H4 (cell line): ENCODE results near the gene DUSP22. TPM values are rescaled to one million over a fixed set of nuclear protein-coding genes. Genes with fewer than 3 reads are reported as not detected.

Source experiments
- DNase-seq: peaks from one replicate; pipeline ENCODE4 v3.0.0-alpha.2; 2015; ENCODE audit warnings: low spot score
- total RNA-seq: library from RNA; depleted of rRNA; stranded (reverse); fragments of >200 nt; shearing (Covaris generic); gene quantifications from 2 replicates; pipeline ENCODE4 v1.2.3, GENCODE V29; 2014

DUSP22 gene
- total RNA-seq, 1 experiment from 2014 or later: 8.9 TPM

DNA sequence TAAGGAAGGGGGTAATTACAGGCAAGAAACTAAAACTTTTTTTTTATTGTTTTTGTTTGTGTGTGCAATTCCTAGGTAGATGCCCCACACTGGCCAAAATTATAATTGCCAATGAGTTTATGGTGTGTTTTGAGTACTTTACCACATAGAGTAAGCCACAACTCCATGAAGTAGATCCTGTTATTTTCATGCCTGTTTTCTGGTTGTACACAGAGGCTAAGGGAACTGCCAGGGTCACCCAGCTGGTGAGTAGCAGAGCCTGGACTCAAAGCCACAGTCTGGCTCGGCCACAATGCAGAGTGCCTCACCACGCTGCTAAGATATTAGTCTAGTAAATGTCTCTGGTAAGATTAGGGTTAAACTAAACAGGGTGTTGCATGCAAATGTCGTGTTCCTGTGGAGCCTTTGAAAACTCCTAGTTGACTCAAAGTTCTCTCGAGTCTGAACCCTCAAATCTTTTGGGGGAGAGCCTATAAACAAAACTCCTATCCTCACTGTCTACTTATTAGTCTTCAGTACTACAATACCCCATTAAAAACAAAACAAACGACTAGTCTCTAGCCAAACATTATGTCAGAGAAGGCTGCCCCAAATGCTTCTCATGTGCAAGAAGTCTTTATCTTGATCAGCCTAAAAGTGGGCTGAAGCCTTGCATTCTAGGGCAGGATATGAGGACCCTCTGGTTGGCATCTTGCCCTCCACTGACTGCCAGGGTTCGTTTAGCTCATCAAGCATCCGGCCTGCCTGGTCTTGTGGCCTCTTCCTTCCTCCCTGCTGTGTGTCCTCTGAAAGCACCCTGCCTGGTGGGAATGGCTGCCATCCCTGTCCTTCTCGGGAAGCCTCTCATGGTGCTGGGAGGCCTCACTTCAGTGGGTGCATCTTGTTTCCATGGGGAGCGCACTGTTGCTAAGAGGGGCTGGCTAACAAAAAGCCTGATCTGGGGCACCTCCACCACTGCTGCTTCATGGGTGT lies 4.2 kb downstream of the DUSP22 start:
- no peak for DNase-seq

DNA sequence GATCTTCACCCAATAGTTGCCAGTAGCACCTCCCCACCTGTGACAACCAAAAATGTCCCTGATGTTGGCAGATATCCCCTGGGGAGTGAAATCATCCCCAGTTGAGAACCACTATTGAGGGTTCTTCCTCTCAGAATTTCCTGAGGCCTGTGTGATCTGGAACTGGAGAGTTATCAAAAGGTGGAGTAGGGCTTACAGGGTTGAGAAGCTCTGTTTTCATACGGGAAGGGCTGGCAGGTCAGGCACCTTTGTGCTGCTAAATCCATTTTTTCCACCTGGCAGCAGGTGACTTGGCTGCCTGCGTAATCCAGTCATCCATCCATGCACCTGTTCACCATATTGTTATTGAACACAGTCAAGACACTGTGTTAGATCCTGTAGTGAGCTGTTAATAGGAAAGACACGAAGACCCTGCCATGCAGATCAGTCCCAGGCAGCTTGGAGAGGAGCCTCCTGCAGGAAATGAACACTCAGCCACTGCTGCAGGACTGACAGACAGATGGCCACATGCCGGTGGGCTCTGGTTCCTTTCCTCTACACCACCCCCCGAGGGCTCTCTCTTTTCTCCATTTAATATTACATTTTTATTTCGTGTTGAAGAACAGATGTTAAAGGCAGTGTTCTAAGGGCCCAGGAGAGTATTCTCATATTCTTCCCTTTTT lies 5.4 kb downstream of the DUSP22 start:
- no peak for DNase-seq

DNA sequence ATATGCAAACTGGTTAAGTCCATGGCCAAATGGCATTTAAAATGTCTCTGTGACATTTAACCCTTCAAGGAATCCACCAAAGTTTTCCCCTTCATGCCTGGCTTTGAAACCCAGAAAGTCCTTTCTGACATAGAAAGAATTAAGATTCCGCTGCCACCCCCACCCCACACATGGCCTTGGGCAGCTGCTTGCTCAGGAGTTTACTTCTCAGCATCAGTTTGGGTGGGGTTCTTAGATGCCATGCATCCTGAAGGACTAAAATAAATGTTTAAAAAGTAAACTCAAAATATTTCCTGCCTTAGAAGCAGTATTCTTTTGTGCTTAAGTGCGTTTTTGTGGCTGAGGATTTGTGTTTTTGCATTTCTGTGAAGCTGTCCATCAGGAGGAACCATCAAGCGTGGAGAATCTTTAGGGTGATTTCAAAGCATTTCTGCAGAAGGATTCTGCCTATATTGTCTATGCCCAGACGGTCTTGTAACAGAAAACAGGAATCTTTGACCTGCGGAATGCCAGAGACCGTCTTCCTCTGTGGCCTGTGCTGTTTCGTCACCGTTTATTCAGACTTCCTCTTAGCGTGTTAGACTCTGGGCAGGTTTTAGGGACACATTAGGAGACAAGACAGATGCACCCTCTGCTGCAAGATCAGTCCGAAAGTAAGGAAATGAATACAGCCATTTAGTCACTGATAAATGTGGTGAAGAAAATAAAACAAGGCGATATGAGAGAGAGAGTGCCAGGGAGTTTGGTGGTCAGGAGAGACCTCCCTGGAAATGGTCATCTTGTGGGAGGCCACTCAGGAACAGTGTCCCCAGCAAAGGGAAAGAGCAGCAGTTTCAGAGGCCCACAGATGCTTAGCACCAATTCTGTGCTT lies 6.2 kb downstream of the DUSP22 start:
- no peak for DNase-seq

DNA sequence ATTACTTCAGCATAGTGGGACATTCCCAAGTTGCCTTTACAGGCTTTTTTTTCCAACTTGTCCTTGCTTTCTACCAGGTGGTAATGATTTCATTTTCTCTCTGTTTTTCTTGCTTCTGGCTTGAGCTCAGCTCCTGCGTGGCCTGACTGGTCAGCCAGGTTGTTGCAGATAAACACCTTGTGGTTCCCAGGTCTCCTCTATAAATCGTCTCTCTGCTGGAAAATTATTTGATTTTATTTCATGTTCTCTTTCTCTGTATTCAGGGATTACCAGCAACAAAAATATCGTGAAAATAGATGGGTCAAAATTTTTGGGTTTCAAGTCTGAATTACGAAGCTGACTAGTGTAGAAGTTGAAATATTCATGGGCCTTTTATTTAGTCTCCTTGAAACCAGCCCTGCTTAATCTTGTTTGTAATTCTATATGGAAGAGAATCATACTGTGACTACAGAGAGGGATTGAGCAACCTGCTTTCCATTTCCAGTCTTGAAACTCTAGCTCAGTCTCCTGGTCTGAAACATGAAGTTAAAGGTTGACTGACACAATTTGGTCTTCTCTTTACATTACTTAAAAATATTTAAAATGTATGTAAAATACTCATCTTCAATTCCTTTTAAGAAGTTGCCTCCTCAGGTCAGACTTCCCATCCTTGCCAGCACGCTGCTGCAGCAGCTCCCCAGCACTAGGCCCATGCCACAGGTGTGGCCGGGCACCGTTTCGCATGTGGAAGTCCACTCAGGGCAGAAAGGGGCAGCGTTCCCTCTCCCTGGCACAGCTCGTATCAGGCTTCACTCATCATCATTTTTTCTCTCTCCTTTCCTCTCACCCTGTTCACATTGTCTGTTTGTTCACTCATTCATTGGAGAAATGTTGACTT lies 7.1 kb downstream of the DUSP22 start:
- DNase-seq: no peak

DNA sequence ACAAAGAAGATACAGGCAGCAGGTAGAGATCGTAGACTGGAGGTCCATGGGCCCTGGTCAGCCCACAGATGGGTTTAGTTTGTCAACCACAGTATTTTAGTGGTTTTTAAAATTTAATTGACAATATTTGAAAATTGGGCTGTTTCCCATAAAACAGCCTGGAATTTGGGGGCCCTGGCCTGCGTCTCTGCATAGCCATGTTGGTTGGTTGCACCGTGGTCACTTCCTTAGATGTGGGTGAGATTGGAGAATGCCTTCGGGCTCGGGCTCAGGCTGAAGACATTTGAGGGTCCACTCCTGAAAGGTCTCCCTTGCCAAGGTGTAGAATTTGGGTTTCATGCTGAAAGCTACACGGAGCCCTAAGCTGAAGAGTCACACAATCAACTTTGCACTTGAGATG lies 7.7 kb downstream of the DUSP22 start:
- DNase-seq: no peak

DNA sequence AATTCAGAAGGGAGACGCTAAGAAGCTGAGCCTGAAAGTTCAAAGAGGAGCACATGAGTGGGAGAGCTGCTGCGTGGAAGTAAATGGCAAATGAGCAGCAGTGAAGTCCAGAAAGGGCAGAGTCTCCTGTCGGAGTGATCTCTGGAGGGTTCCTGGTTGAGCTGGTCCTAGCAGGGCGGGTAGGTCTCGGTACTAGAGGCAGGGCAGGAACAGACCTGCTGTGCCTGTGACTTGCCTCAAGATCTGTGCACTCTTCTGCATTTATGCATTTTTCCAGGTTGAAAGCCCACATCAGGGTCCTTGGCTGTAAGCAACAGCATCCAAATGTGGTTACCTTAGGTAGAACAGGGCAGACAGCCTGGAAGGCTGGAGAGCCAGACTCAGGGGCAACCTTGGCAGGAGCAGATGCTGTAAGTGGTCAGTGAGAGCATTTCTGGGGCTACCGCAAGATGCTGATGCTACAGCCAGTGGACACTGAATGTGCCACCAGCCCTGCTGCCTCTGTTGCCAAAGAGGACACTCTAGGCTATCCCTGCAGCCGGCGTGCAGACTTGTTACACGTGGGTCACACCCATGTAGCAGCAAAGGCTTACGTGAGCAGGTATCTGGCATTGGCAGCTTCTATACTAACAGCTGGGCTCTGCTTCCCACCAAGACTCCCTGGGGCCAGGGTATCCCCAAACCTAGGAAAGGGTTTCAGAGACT lies 8.4 kb downstream of the DUSP22 start:
- no peak for DNase-seq

DNA sequence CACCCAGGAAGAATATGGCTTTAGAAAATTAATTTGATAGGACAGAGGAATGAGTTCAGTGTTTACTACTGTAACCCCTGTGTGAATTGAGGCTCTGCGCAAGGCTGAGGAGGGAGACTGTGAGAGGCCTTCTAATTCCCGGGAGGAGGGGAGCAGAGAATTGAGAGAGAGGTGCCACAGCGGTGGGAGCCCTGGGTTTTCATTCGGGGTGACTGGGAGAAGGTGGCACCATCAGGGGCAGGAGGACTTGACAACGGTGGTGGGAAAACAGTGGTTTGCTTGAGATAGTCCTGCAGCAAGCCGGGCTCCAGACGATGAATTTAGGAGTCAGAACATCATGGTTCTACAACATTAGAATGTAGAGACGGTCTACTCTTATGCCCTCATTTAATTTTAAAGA lies 9.2 kb downstream of the DUSP22 start:
- DNase-seq: no peak

DNA sequence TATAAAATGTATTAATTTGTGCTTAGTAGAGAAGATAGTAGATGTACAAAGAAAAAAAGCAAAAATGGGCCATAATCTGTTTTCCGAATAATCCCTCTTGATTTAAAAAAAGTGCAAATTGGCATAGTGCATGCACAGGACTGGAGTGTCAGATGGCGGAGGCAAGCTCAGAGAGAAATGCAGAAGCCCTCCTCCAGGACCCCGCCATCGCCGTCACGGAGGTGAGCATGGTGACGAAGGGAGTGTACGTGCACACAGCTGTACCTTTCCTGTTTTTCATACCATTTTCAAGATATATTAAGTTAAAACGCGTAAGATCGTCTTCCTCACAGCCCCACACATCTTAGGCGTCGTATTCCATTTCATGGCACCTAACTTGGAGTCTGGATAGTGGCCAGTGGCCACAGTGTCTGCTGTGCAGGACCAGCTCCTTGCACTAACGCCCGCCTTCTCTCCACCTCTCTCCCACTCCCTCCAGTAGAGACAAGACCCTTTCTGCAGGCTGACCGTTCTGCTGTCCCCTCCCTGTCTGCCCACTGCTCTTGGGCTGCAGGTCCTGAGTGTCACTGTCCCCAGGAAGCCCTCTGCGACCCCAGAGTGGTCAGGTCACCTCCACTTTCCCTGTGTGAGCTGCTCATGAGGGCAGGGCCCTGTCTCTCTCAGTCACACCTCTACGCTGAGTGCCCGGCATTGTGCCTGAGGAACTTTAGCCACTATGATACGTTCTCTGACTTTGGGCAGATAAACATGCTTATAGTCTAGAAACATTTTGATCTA lies 9.8 kb downstream of the DUSP22 start:
- DNase-seq: no peak

DNA sequence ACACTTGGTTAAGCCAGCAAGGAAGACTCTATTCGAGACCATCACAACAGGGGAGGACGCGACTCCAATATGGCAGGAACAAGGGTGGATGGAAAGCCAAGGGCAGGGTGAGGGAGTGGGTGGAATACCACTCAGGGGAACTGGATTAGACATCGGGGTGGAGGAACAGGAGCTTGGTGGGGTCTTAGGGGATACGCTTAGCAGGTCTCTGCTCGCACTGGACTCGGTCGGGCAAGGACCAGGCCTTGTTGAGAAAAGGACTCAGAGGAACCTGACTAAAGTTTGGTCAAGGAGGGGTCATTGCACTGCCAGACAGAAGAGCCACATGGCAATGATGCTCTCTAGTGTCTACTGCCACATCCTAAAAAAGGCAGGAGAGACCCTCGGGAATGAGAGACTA lies 10.5 kb downstream of the DUSP22 start:
- no peak for DNase-seq

DNA sequence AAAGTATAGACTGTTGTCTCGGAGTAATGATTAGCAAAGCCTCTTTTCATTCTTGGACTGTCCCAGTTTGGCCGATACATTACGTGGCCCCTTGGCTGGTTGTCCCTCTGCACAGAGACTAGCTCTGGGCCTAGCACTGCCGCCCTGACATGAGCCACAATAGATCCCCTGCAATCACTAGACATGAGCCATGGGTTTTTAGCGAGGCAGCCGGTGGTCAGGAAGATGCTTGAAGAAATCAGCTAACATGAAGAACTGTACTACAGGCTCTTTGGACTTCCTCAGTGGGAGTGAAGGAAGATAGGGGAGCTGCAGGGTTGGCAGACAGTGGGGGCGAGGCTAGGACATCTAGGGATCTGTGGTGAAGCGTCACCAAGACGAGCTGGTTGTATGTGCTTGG lies 11.0 kb downstream of the DUSP22 start:
- no peak for DNase-seq

DNA sequence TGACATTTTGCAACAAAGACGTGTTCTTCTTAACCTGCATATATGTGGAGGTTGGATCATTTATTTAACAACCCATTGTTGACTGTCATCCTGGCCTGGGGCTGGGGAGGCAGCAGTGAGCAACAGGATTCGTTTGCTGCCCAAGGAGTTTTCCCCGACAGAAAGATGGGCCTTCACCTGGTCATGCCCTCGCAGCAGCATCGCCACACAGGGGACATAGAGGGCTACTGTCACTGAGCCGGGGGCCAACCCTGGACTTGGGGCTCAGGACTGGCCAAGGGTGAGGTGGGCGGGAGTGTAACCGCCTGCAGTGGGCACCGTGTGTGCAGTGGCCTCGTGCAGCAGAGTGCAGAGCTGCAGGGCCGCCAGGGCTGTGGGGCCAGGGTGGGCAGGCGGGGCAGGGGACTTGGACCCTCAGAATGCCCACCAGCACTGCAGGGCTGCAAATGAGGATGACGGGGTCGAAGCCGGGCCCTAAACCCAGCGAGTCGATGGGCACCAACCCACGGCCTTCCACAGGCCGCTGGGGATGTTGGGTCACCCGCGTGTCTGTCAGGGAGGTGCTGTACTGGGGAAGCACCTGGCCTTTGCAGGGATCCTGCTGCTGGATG lies 11.8 kb downstream of the DUSP22 start:
- no peak for DNase-seq

DNA sequence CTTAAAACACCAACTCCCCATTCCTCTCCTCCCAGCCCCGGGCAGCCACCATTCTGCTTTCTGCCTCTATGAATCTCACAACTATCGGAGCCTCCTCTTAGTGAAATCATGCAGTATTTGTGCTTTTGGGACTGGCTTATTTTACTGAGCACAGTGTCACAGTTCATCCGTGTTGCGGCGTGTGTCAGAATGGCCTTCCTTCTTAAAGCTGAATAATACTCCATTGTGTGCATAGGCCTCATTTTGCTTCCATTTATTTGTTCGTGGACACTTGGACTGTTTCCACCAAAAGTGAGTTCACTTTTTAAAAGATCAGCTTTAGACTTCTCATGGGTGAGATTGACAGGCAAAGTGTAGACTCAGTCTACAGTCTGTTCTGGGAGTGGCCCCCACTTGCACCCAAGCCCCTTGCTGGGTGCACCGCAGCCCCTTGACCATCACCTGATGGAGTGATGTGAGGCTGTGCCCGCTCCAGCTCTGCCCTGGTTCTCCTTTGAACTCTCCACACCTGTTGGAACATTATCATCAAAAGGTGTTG lies 12.6 kb downstream of the DUSP22 start:
- DNase-seq: no peak

DNA sequence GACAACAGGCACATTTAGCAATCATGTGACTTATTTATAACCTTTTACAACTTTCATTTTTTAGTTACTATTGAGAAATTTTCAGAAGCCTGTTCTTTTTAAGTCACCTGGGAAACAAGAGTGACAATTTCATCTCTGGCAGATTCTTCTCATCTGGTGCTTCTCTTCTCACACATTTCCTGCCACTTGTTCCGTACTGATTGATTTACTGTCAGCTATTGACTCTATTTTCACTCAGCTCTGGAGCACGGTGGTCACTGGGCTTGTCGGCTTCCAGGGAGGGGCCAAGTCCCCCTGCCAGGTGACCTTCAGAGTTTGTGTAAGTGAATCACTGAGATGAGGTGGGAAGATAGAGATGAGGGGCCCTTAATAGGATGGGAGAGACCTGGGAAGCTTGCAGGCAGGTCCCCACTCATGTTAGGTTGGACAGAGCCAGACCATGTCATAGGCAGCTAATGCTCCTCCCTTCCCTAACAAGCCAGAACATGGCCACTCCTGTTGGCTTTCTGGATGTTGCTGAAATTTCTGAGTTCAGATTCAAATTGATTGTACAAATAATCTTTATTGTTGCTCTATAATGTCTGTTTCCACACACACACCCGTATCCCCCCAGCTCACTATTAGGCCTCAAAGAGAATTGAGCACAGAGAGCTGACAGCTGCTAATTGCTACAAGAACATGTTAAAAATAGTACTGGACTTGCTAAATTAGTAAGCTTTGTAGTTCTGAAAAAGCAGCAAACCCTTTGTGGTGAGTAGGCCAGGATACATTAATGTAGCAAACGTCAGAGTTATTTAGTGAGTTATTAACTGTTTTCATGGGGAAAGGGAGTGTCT lies 13.3 kb downstream of the DUSP22 start:
- DNase-seq: no peak

DNA sequence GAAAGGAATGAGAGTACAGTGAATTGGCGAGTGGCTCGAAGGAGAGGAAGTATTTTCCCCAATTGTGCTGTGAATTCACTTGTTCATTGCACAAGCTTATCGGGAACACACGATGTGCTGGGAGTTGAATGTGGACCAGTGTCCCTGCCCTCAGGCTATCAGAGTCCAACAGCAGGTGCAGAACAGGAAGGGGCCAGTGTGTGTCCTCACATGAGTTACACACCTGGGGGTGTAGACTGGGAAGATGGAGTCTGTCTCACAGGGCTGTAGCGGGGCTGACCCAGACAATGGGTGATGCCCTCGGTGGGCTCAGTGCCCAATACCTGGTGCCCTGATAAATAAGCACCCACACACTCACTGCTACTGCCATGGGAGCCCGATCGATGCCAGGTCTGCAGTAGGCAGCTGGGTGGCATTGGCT lies 14.4 kb downstream of the DUSP22 start:
- no peak for DNase-seq

DNA sequence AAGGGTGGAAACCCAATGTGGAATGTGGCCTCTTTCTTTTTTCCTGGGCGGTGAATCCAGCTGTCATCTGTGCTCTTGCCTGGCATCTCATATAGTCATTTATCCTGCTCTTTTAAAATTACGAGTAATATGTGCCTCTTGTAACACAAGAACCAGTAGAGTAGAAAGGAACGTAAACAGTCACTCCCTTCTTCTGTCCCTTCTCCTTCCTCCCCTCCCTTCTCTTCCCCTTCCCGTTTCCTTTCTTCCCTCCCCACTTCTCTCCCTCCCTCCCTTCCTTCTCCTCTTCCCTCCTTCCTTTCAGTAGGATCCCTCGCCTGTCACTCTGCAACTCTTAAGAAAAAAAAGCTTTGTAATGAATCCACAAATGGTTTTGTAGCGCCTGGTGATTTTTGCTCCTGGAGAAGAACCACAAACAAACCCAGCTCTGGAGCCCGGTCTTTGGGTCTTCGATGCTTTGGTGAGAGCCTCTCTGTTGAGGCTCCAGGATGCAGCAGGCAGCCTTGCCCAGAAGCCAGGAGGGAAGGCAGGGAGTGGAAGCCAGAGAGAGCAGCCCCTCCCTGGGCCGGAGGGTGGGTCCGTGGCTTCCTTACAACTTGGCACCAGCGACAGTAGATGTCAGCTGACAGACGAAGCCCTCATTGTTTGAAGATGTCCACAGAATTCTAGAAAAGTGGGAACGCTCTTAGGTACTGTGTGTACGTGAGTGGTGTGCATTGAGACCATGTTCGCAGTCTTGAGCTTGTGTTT lies 15.0 kb downstream of the DUSP22 start:
- DNase-seq: no peak

DNA sequence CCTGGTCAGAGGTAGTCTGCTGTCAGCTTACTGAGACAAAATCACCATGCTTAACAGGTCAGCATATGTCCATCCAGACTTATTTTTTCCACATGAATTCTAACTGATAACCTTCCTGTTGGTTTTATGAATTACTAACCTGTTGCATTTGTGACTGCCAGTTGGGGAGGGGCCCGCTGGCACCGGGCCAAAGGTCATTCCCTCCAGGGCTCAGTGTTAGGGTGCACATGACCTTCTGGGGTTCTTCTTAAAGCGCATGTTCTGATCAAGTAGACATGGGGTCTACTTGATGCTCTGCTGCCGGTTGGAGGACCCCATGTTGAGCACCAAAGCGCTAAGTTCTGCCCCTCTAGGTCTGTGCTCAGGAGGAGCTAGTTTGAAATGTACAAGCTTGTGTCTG lies 15.6 kb downstream of the DUSP22 start:
- no peak for DNase-seq

DNA sequence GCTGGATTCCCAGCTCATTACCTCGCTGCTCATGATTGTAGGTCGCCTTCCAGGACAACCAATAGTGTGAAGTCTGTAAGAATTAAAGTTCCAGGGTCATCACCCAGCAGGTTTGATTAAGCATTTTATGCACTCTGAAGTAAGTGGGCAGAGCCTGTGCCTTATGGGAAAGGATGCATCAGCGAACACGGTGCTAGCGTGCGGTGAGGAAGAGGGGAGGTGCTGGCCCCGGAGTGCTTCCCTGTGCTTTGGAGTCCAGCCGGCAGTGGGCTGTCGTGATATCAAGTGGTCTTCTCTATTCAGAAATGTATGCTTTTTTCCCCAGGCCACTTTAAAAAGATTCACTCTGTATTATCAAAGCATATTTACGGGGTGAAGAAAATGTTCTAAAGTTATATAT lies 16.0 kb downstream of the DUSP22 start:
- DNase-seq: no peak
